Ammon's horn (tissue), 1 donor: ENCODE data around the gene SPATA13.
"Not testable (repeated sequence)": the region's sequence is repeated elsewhere in the genome, so short reads cannot be mapped to it uniquely, and the experiment has no call there.

ENCODE experiments used
- DNase-seq: peaks from one replicate; pipeline ENCODE4 v3.0.0-alpha.2; 2016; ENCODE audit warnings: low spot score

SPATA13 gene

GRCh38 chr13:24313439-24313838, 152.9 kb downstream of the SPATA13 start:
- no peak for DNase-seq

- DNase-seq, result not testable (repeated sequence)
Measured at GRCh38 chr13:24317835-24318234, 157.3 kb downstream of the SPATA13 start.

- not testable (repeated sequence) for DNase-seq
Measured at GRCh38 chr13:24318878-24319277, 158.4 kb downstream of the SPATA13 start.

GRCh38 chr13:24319641-24320040, 159.1 kb downstream of the SPATA13 start:
- not testable (repeated sequence) for DNase-seq

GRCh38 chr13:24321416-24321815, 160.9 kb downstream of the SPATA13 start:
- DNase-seq, result not testable (repeated sequence)

GRCh38 chr13:24322470-24322869, 161.9 kb downstream of the SPATA13 start:
- DNase-seq, result not testable (repeated sequence)

- no peak for DNase-seq
Measured at GRCh38 chr13:24323036-24323738, 162.7 kb downstream of the SPATA13 start.

GRCh38 chr13:24323739-24324075, 163.2 kb downstream of the SPATA13 start:
- no peak for DNase-seq

GRCh38 chr13:24327598-24327997, 167.1 kb downstream of the SPATA13 start:
- not testable (repeated sequence) for DNase-seq

GRCh38 chr13:24328145-24328544, 167.6 kb downstream of the SPATA13 start:
- DNase-seq, result no peak

- no peak for DNase-seq
Measured at GRCh38 chr13:24338721-24339120, 178.2 kb downstream of the SPATA13 start.

- DNase-seq, result no peak
Measured at GRCh38 chr13:24339937-24340607, 179.6 kb downstream of the SPATA13 start.

GRCh38 chr13:24340608-24340955, 180.1 kb downstream of the SPATA13 start:
- no peak for DNase-seq

GRCh38 chr13:24341439-24341838, 180.9 kb downstream of the SPATA13 start:
- DNase-seq, result no peak

GRCh38 chr13:24348385-24348784, 187.9 kb downstream of the SPATA13 start:
- DNase-seq, result no peak

GRCh38 chr13:24348797-24349515, 188.4 kb downstream of the SPATA13 start:
- no peak for DNase-seq

GRCh38 chr13:24349778-24350664, 189.5 kb downstream of the SPATA13 start:
- DNase-seq, result not testable (repeated sequence)

- no peak for DNase-seq
Measured at GRCh38 chr13:24351423-24351822, 190.9 kb downstream of the SPATA13 start.

GRCh38 chr13:24353736-24354135, 193.2 kb downstream of the SPATA13 start:
- DNase-seq, result no peak

GRCh38 chr13:24355103-24355502, 194.6 kb downstream of the SPATA13 start:
- no peak for DNase-seq

GRCh38 chr13:24356270-24356669, 195.8 kb downstream of the SPATA13 start:
- DNase-seq, result no peak
